Measurements from ENCODE around the gene SNAP47.
A peak's percentile ranks its signal among the peaks of the same experiment; 100 is the strongest.

The SNAP47 gene

DNA sequence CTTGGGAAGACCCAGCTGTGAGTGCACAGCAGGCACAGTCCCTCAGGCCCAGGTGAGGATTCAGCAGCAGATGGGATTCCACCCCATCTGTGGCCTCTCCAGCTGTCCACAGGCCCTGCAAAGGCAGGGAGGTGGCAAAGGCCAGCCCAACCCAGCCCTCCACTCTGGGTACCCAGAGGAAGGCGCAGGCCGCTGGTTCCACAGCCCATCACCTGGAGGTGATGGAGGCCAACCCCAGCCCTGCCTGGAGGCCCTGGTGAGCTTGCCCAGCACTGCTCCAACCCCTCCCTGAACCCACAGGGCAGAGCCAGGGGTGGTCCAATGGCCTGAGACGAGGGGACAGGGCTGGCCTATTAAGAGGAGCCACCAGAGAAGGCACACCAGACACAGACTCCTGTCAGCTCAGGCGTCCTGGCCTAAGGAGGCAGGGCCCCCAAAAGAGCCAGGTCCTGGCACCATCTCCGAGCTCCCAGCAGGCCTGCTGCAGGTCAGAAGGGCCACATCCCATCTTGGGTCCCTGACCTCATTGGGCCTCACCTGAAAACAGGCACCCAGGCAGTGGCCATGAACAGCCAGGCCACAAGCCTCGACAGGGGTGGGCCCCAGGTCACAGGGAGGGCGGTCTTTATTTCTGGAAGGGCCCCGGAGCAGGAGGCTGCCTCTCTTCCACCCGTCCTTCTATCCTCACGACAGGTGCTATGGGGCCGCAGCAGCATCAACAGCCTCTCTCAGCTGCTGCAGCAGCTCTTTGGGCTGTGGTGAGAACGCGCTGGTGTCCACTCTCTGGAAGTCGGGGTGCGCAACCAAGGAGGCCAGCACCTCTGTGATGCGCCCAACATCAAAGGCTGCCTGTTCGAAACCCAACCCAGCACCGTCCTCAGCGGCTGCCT lies 3.3 kb upstream of the SNAP47 start:
- no peak overlapping the region for H3K4me3 ChIP-seq (ENCODE audit: low read depth, low read length)
- DNase-seq (ENCODE audit: low read depth), result no peak
- TF ChIP-seq, protein P1, sequence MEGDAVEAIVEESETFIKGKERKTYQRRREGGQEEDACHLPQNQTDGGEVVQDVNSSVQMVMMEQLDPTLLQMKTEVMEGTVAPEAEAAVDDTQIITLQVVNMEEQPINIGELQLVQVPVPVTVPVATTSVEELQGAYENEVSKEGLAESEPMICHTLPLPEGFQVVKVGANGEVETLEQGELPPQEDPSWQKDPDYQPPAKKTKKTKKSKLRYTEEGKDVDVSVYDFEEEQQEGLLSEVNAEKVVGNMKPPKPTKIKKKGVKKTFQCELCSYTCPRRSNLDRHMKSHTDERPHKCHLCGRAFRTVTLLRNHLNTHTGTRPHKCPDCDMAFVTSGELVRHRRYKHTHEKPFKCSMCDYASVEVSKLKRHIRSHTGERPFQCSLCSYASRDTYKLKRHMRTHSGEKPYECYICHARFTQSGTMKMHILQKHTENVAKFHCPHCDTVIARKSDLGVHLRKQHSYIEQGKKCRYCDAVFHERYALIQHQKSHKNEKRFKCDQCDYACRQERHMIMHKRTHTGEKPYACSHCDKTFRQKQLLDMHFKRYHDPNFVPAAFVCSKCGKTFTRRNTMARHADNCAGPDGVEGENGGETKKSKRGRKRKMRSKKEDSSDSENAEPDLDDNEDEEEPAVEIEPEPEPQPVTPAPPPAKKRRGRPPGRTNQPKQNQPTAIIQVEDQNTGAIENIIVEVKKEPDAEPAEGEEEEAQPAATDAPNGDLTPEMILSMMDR (IDR thresholded peaks at IDR 0.05; ENCODE audit: low read depth, low read length, missing control alignments), result no peak
- in situ Hi-C loops (cut with HindIII; ENCODE audit: low sequenced_read_pairs), result no loop called here

DNA sequence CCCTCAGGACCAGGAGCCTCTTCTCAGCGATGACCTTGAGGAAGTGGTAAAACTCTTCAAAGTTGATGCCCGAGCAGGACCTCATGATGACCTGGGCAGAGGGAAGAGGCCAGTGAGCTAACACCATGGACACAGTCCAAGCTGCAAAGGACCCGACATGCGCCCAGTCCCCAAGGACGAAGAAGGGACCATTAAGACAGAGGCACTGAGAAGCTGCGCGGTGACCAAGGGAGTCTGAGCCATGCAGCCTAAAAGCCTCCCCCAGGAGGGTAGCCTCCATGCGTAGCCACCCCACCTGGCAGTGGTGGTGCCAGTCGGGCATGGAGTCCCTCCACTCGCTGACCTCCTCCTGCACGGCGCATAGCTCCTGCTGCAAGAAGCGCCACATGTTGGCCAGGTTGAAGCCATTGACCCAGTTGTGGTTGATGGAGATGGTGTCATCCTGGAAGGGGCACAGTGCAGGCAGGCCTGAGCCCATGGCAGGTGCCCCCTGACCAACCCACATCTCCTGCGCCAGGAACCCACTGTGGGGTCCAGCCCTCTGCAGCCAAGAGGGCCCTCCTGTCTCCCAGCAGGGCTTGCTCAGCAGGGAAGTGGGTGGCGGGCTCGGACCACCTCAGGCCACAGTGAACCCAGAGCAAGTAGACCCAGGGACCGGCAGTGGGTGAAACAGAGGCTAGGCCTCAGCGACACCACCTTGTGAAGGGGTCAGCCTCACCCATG lies 2.5 kb upstream of the SNAP47 start:
- TF ChIP-seq, protein P1 (IDR thresholded peaks at IDR 0.05; ENCODE audit: low read depth, low read length, missing control alignments), result no peak

DNA sequence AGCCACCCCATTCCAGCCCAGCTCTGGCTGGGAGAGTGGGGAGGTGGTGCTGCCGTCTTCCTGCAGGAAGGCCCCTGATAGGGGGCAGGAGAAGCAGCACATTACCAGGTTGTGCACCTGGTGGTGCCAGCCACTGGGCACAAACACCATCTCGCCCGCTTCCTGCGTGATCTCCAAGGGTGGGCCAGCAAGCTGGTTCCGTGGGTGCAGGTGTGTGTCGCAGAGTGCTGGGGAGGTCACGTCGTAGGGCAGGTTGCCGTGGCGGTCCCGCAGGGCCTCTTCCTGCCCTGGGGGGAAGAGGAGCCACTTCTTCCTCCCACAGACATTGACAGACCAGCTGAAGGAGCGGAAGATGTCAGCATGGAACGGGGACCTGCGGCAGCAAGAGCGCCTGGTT lies 1.9 kb upstream of the SNAP47 start:
- peak overlapping the region; percentile 89 for H3K4me3 ChIP-seq (ENCODE audit: low read depth, low read length)
- TF ChIP-seq, protein P1 (IDR thresholded peaks at IDR 0.05; ENCODE audit: low read depth, low read length, missing control alignments), result no peak
- in situ Hi-C loops (cut with HindIII; ENCODE audit: low sequenced_read_pairs), result no loop called here
- DNase-seq (ENCODE audit: low read depth), result no peak

More for the DNA sequence above, 2.5 kb upstream of the SNAP47 start:
- no peak for DNase-seq (ENCODE audit: low read depth)
- no peak overlapping the region for H3K4me3 ChIP-seq (ENCODE audit: low read depth, low read length)
- in situ Hi-C loops (cut with HindIII; ENCODE audit: low sequenced_read_pairs), result no loop called here

DNA sequence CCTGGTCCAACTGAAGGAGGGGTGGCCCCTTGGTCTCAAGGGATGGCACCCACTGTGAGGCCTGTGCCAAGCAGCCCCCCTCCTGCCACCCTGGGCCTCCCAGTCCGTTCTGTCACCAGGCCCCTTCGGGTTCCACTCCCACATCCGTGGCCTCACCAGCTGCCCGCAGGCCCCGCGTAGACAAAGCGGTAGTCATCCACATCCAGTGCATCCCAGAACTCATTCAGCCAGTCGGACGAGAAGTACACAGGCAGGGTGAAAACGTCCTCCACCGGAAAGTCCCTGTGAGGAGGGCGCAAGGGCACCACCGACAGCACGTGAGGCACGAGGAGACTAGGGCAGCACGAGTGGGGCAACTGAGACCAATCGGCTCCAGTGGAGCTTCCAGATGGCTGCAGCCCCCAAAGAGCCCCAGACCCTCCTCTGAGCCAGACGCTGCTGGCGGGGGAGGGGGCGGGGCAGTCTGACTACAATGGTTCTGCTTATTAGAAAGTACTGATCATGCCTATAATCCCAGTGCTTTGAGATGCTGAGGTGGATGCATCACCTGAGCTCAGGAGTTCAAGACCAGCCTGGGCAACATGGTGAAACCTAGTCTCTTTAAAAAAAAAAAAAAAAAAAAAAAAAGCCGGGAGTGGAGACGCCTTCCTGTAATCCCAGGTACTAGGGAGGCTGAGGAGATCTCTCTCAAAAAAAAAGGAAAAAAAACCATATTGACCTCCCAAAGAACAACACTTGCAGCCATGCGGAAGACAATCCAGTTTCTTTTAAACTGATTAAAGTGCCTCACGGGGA lies 1.3 kb upstream of the SNAP47 start:
- in situ Hi-C loops (cut with HindIII; ENCODE audit: low sequenced_read_pairs), result no loop called here
- TF ChIP-seq, protein P1 (IDR thresholded peaks at IDR 0.05; ENCODE audit: low read depth, low read length, missing control alignments), result no peak
- H3K4me3 ChIP-seq (ENCODE audit: low read depth, low read length), result peak overlapping the region; percentile 89
- DNase-seq (ENCODE audit: low read depth), result no peak

DNA sequence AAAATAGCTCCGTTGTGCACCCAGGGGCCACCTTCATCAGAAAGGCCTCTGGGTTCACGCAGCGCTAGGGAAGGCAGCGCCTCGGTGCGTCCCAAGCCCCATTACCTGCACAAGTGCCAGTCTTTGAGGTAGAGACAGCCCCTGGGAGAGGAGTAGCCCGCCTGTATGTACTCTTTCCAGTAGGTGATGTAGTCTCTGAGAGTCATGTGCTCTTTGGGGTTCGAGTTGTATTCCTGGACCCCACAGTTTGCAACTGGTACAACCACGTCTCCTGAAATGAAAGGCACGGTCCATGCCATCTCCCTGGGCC lies 734 bp upstream of the SNAP47 start:
- peak overlapping the region; percentile 89 for H3K4me3 ChIP-seq (ENCODE audit: low read depth, low read length)
- in situ Hi-C loops (cut with HindIII; ENCODE audit: low sequenced_read_pairs), result no loop called here
- no peak for DNase-seq (ENCODE audit: low read depth)
- TF ChIP-seq, protein P1 (IDR thresholded peaks at IDR 0.05; ENCODE audit: low read depth, low read length, missing control alignments), result no peak

DNA sequence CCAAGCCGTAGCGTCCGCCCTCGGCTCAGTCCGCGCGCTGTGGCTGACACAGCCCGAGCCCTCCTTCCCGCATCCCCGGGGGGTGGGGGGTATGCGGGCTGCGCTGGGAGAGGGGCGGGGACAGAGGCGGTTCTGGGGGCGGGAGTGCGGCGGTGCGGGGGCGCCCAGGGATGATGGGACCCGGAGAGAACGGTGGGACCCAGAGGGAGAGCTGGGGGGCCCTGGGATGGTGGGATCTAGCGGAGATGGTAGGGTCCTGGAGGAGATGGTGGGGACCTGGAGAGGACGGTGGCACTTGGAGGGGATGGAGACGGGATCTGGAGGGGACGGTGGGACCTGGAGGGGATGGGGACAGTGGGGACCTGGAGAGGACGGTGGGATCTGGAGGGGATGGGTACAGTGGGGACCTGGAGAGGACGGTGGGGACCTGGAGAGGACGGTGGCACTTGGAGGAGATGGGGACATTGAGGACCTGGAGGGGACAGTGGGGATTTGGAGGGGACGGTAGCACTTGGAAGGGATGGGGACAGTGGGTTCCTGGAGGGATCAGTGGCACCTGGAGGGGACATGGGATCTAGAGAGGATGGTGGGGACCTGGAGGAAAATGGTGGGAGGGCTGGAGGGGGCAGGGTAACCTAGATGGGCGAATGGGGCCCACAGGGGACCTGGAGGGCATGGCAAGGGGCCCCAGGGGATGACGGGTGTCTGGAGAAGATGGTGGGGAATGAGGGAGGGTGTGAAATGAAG lies 477 bp downstream of the SNAP47 start:
- TF ChIP-seq, protein P1 (IDR thresholded peaks at IDR 0.05; ENCODE audit: low read depth, low read length, missing control alignments), result no peak
- no peak for DNase-seq (ENCODE audit: low read depth)
- H3K4me3 ChIP-seq (ENCODE audit: low read depth, low read length), result peak overlapping the region; percentile 89
- in situ Hi-C loops (cut with HindIII; ENCODE audit: low sequenced_read_pairs), result no loop called here

Measured in astrocyte of the cerebellum (primary cell).